Stimulated activated CD4-positive, alpha-beta T cell treated with anti-CD3 and anti-CD28 coated beads, Interleukin-12 subunit alpha, Interleukin-12 subunit beta, amount 100 ng/mL, for 4 hours (primary cell): ENCODE data around the gene TAF15.

Source experiments
- DNase-seq: peaks from one replicate; pipeline ENCODE4 v3.0.0-alpha.2; 2020

Gene TAF15

GRCh38 chr17:35821308-35821707 is 12.0 kb downstream of the TAF15 start:
- DNase-seq = no peak

GRCh38 chr17:35825206-35825605 is 15.9 kb downstream of the TAF15 start:
- no peak for DNase-seq

- no peak for DNase-seq
Measured at GRCh38 chr17:35841101-35841500, 31.8 kb downstream of the TAF15 start.

DNA sequence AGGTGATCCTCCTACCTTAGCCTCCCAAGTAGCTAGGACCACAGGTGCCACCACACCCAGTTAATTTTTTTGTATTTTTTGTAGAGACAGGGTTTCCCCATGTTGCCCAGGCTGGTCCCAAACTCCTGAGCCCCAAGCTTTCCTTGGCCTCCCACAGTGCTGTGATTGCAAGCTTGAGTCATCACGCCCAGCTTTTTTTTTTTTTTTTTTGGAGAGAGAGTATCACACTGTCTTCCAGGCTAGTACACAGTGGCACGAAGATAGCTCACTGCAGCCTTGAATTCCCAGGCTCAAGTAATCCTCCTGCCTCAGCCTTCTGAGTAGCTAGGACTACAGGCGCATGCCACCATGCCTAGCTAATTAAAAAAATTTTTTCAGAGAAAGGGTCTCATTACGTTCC is 32.2 kb downstream of the TAF15 start:
- DNase-seq = no peak

DNA sequence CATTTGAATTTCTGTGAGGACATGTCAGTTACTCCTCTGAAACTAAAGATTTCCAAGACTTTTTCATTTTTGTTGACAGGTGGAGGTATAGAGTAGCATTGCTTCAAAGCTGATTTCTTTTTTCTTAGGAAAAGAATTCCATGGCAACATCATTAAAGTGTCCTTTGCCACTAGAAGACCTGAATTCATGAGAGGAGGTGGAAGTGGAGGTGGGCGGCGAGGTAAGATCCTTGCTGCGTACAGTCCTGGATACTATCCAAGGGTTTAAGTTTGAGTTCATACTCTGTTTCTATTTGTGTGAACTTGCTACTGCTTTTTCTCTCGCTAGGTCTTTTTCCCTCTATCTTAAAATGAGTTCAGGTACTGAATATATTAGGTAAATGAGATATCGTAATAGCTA is 33.0 kb downstream of the TAF15 start:
- DNase-seq = no peak

GRCh38 chr17:35843698-35844097 is 34.4 kb downstream of the TAF15 start:
- DNase-seq = no peak

DNA sequence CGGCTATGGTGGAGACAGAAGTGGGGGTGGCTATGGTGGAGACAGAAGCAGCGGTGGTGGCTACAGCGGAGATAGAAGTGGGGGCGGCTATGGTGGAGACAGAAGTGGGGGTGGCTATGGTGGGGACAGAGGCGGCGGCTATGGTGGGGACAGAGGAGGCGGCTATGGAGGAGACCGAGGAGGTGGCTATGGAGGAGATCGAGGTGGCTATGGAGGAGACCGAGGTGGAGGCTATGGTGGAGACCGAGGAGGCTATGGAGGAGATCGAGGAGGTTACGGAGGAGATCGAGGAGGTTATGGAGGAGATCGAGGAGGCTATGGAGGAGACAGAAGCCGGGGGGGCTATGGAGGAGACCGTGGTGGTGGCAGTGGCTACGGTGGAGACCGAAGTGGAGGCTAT is 35.3 kb downstream of the TAF15 start:
- no peak for DNase-seq

DNA sequence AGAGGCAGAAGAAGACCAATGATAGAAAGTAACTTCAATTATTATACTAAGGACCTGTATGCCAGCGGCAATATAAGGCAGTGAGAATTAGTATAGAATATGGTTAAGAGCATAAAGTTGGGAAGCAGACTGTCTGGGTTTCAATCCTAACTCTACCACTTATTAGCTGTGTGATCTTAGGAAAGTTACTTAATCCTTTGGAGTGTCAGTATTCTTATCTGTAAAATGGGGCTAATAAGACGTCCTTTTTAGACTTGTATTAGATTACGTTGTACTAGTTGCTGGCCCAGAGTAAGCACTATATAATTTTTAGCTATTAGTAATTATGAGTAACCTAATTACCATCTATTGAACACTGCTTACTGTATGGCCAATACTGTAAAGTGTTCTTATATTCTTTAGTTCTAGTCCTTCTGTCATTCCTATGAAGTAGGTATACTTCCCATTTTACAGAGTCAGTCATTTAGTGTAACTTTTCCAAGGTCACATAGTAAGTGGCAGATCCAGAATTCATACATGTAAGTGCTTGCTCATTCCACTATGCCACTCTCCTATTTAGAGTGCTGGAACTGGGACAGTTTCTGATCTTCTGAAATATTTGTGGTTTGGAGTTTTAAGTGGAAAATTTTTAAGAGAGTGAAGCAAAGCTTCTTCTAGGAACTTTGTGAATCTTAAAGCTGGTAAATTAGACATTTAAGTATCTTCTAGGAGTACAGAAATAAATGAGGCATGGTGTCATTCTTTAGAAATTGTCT is 36.9 kb downstream of the TAF15 start:
- no peak for DNase-seq

GRCh38 chr17:35847006-35847405 is 37.7 kb downstream of the TAF15 start:
- no peak for DNase-seq

DNA sequence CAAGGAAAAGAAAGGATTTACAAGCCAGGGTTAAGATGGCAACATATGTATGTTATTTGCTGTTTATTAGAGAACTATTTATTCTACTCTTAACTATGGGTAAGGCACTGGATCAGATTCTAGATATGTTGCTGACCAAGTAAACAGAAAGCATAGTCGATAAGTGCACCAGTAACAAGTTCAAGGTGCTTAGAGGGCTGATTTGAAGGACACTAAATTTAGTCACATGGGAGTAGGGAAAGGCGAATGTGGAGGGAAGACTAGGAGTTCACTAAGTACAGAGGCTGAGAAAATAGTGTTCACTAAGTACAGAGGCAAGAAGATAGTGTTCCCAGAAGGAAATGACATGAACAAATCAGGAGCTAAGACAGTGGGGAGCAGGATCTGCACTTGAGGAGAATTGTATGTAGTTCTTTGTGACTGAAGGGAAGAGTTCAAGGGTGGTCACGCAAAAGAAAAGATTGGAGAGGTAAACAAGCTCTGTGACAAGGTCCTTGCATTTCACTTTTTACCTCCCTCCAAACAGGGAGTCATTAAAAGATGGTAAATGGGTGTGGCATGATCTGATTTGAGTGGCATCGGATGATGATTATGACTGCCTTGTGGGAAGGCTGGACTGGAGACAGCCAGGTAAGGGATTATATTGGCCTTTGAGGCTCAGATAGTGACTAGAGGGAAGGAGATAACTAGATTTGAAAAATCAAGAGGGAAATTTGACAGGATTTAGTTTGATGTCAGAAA is 38.5 kb downstream of the TAF15 start:
- DNase-seq = no peak

DNA sequence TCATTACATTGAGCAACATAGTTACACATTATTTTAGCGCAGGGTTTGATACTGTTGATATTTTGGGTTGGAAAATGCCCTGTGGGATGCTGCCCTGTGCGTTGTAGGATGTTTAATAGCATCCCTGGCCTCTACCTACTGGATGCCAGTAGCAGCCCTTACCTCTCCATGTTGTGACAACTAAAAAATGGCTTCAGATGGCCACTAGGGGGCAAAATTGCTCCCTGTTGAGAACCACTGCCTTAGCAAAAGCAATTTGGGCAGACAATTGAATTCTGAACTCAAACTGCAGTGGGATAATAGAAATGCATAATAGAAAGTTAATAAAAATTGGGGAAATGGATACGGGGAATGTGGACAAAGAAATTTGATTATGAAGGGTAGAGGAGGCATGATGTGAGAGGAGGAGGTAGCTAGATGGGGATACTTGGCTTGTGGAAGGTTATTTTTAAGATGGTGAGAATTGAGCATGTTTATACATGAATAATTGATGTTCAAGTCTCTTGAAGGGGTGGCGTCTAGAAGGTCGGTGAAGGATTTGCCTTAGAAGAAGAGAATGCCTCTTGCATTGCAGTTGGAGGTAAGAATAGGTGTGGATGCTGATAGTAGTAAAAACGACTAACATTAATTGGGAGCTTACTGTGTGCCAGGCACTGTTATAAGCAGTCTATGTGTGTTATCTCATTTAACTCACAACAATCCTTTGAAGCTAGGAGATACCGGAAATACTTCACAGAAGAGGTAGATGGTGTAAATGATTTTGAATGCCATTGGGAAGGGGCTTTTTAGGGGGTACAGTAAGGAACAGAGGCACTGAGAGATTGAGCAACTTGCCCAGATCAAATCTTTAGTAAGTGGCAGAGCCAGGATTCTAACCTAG is 40.4 kb downstream of the TAF15 start:
- peak; percentile 26 for DNase-seq

- no peak for DNase-seq
Measured at GRCh38 chr17:35855965-35856364, 46.7 kb downstream of the TAF15 start.

DNA sequence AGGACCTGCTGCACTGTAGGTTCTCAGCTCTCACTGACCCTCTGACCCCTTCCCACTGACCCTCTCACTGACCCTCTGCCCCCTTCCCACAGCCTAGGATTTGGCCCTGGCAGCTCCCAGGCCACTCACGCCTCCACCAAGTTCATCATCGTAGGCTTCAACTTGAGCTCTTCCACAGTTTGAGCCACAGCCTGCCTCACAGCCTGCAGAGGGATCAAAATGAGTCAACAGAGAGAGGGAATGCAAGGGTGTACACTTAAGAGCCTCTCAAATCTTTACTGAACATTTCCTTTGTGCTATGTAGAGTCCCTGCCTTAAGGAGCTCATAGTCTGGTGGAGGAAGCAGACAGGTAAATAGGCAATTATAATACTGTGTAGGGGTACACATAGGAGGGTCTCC is 47.3 kb downstream of the TAF15 start:
- no peak for DNase-seq

GRCh38 chr17:35864853-35865252 is 55.6 kb downstream of the TAF15 start:
- no peak for DNase-seq

- DNase-seq = no peak
Measured at GRCh38 chr17:35865412-35866340, 56.4 kb downstream of the TAF15 start.

- no peak for DNase-seq
Measured at GRCh38 chr17:35866341-35866950, 57.2 kb downstream of the TAF15 start.

DNA sequence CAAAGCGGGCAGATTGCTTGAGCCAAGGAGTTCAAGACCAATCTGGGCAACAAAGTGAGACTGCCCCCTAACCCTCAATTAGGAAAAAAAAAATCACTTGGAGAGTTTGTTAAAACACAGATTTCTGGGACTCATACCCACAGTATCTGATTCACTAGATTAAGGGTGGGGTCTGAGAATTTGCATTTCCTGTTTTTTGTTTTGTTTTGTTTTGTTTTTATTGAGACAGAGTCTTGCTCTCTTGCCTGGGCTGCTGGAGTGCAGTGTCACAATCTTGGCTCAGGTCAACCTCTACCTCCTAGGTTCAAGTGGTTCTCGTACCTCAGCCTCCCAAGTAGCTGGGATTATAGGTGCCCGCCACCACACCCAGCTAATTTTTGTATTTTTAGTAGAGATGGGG is 58.3 kb downstream of the TAF15 start:
- no peak for DNase-seq

GRCh38 chr17:35868737-35869136 is 59.5 kb downstream of the TAF15 start, which contains the start of gene HEATR9:
TSS of gene HEATR9 (minus strand) at chr17:35868891. CDS start at chr17:35868742, 149 bp downstream.
- no peak for DNase-seq

DNA sequence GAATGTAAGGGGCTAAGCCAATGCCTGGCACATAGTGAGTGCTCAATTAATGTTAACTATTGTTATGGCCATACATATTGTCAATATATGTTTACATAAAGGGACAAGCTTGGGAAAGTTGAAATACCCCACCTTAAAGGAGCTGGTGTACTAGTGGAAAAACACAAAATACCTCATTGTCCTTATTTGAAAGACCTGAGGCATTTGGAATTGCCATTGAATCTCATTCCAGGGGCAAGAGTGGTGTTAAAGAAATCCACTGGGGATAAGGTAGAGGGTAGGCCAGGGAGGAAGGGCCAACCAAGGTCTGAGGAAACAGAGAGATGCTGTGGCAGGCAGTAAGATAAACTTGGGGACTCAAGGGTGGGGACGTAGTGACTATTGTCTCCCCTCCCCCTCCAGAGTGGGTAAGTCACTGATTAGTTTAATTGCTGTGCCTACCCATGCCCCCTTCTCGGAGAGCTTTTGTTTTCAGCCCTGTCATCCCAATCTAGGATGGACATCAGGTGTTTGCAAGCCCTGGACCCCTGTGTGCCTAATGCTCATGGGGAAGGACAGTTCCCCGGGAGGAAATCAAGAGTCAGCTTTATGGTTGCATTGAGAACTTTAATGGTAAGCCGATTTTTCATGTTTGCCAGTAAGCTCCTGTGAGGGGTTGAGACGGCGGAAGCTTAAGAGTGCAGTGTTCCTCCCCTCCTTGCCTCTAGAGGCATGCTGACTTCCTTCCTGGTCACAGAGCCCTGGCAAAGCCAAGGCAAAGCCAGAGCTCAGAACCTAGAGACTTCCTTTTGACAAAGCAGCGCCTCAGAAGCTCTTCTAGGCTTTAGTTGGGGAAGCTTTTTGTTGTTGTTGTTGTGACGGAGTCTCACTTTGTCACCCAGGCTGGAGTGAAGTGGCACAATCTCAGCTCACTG is 61.9 kb downstream of the TAF15 start:
- DNase-seq = no peak

DNA sequence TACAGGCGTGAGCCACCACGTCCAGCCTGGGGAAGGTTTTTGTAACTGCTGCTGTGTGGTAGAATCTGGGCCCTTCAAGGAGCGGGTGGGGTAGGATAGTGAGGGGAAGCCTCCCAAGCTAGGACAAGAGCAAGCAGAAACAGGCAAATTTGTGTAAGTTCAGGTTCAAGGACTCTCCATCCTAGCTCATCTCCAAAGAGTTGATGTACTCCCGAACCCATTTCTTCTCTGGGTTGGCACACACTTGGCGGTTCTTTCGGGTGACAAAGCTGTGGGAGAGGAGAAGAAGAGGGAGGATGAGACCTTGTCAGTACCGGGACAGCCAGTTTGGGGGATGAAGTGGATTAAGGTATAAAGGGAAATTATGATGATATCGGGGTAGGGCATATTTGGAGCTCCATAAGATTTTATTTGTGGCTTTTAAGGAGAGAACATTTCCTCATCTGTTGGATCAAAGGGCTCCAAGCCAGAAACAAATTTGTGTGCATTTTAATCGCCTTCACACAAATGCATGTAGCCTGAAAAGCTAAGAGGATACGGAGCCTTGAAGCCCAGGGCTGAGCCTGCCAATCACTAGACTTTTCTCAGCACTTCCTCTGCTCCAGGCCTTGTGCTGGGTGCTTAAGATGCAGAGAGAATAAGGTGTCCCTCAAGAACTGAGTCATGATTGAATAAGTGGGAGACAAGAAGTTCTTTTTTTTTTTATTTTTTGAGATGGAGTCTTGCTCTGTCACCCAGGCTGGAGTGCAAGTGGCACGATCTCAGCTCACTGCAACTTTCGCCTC is 63.1 kb downstream of the TAF15 start:
- DNase-seq = no peak
